ENCODE data around the gene MIF4GD.

Gene MIF4GD

DNA sequence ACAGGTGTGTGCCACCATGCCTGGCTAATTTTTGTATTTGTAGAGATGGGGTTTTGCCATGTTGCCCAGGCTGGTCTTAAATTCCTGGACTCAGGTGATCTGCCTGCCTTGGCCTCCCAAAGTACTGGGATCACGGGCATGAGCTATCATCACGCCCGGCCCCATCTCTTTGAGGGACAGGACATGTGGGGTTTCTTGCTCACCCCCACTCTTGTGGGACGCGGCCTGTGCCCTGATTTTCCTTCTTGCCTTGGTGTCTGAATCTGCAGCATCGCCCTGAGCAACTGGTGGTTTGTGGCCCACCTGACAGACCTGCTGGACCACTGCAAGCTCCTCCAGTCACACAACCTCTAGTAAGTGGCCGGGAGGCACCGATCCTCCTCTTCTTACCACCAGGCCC lies 40.0 kb downstream of the MIF4GD start:
- no peak for DNase-seq

DNA sequence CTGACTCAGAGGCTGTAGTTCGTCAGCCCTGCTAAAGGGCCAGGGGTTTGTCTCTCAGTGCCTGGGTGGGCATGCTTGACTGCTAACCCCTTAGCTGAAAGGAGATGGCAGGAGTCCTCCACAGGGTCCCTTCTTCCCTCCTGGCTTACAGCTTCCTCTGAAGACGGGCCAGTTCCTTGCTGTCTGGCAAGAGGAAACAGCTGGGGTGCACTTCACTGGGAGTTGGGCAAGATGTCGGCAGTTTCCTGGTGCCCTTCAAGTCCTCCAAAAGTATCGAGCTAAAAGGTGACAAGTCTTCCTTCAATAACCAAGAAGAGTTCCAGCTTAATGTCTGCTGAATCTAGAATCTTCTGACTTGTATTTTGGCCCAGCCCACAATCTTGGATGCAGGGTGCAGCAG lies 42.2 kb downstream of the MIF4GD start:
- DNase-seq, result no peak

DNA sequence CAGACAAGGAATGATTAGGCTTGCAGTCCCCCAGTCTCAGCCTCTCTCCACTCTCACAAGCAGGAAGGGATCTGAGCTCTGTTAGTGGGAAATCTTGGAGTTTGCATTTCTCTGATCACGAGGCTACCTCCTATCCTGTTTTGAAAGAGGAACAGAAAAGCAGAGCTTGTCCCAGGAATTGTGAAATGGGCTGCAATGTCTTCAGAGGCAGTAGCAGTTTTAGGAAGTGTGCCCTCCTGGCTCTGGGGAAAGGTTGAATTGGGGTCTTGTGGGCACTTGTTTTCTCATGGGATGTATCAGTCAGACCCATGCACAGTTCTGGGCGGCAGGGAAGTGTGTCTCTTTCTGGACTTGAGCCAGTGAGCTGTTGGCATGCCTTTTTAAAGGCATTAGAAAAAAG lies 42.7 kb downstream of the MIF4GD start:
- DNase-seq, result no peak

DNA sequence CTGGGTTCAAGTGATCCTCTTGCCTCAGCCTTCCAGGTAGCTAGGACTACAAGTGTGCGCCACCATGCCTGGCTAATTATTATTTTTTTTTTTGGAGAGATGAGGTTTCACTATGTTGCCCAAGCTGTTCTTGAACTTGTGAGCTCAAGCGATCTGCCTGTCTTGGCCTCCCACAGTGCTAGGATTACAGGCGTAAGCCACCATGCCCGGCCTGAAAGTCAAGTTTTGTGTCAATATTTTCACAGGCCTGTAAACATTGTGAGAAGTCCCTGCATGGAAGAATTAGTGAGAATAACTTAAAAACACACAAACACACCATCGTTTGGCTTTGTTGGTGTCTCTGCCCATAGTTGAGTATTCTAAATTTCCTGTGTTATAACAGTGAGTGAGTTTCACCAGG lies 43.3 kb downstream of the MIF4GD start:
- no peak for DNase-seq

GRCh38 chr17:75225016-75225415 lies 46.0 kb downstream of the MIF4GD start:
- no peak for DNase-seq

DNA sequence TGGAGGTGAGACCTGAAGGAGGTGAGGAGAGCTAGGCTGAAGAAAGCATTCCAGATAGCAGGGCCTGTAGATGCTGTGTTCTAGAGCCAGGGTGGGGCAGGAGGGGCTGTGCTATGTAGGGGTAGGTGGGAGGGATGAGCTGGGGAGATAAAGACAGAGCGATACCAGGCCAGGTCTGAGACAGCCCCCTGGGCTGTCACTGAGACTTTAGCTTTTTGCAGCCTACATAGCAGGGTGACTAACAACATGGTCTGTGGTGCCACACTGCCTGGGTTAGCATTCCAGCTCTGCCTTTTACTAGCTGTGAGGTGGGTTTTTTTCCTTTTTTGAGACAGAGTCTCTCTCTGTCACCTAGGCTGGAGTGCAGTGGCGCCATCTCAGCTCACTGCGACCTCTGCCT lies 51.2 kb downstream of the MIF4GD start:
- DNase-seq, result no peak

- DNase-seq, result no peak
Observed at GRCh38 chr17:75218131-75218530, 52.9 kb downstream of the MIF4GD start.

Measured in NCI-H187 treated with DMSO at 0.1 percent for 48 hours (cell line).